Pancreas (tissue), 10 donors: ENCODE data around the gene INTS14. TPM values are rescaled to one million over a fixed set of nuclear protein-coding genes. Genes with fewer than 3 reads are reported as not detected.

Source experiments
- ATAC-seq, 4 donors: fragments of 200-7000 bp; cut with Tn5 transposase; one replicate each; pipeline versions ENCODE4 v1.8.0 to v1.9.1; 2020; ENCODE audit warnings: mild to moderate bottlenecking in 4 of 4, moderate library complexity in 4 of 4
- DNase-seq, 6 donors: peaks; one replicate each; pipeline ENCODE4 v3.0.0-alpha.2; 2020
- FAIRE-seq: peaks from 2 replicates; lab custom pipeline; 2012; peaks lifted over from hg19 to GRCh38; lab: Jason Lieb, UNC
- H3K27ac ChIP-seq, 4 donors: fragments of 200-600 bp; sonication (generic); 1 replicate in 3 of 4; 2 replicates in 1 of 4; pipeline versions ENCODE4 v1.5.0 to v1.8.0; 2020
- H3K27me3 ChIP-seq, 4 donors: fragments of 200-600 bp; one replicate each; pipeline ENCODE4 v1.8.0; 2021
- H3K36me3 ChIP-seq, 3 donors: fragments of 200-600 bp; sonication (generic) in 1 of 3; one replicate each; pipeline versions ENCODE4 v1.5.0 to v1.8.0; 2020 to 2021
- H3K4me1 ChIP-seq, 3 donors: fragments of 200-600 bp; one replicate each; pipeline ENCODE4 v1.8.0; 2021
- H3K4me3 ChIP-seq, 4 donors: fragments of 200-600 bp; sonication (generic) in 2 of 4; one replicate each; pipeline versions ENCODE4 v1.5.0 to v1.8.0; 2020 to 2021
- H3K9me3 ChIP-seq, 4 donors: fragments of 200-600 bp; one replicate each; pipeline ENCODE4 v1.8.0; 2021
- WGBS, 2 donors: extraction: QIAGEN DNeasy Blood & Tissue Kit; methylation state at CpG; one replicate each; pipeline ENCODE4 v1.1.7; 2013; 5-methylcytosine and 5-hydroxymethylcytosine counted together
- intact Hi-C, 3 donors: fragments of 100-400 bp; cut with DNase I; formaldehyde crosslinking; loops; one replicate each; pipeline versions ENCODE4 v1.11.1 to v1.14.2; 2022
- polyA plus RNA-seq, 2 donors: library from polyadenylated mRNA; stranded (reverse); fragments of 200-250 nt; gene quantifications; one replicate each; pipeline ENCODE4 v1.2.3, GENCODE V29; 2013
- total RNA-seq, 6 donors: library from RNA; stranded (reverse); fragmentation: NEBNext Ultra II Directional in 4 of 6; extraction: Animal tissue kit (Norgen Biotek cat#: 25700) in 4 of 6; gene quantifications; one replicate each; pipeline versions ENCODE4 v1.2.1 to v1.2.4, GENCODE V29; 2021 to 2023
- TF ChIP-seq, protein P1 (sequence below), 4 donors: fragments of 200-600 bp; sonication (generic) in 3 of 4; IDR thresholded peaks; one replicate each; pipeline versions ENCODE4 v1.5.0 to v1.8.0; 2021; ENCODE audit warnings: antibody characterized with exemption in 4 of 4
- donor health status: healthy with polysubstance abuse.
- donor health status: DM: no; HTN: no; CAD: no; lungs with moderate emphysema.
- donor health status: DM: no; HTN: no; CAD: no.
- donor health status: control.
- donor health status: control.
- donor health status: Bipolar disorder and iron deficiency.
- donor health status: DM: yes; HTN: yes; CAD: no.
- donor health status: DM: no; HTN: no; CAD: no.
- donor health status: DM: no; HTN: no; CAD: no.
- donor health status: DM: yes; HTN: yes; CAD: no.

Gene INTS14
- total and polyA plus RNA-seq, 8 donors: 11.0 to 25.0 (median 13.5) TPM

GRCh38 chr15:65633752-65634151 lies 22.8 kb upstream of the INTS14 start:
- DNase-seq: no peak
- no peak for ATAC-seq
- FAIRE-seq: no peak
- Histone ChIP-seq H3K9me3 (no peaks in the 10 kb centered on the region), H3K4me3 (no peak overlapping the region), H3K4me1 (no peaks in the 10 kb centered on the region), H3K27me3 (no peaks in the 10 kb centered on the region), H3K27ac (no peak overlapping the region), H3K36me3 (no peaks in the 10 kb centered on the region)
- WGBS, 2 donors: 85% methylated on average over 2 of the region's 2 CpGs
- intact Hi-C loops: loop anchor here in 1 of 3 donors (10.0 kb wide), 1 partner anchor 561 kb away; no protein-coding TSS in a partner anchor
- TF ChIP-seq, protein P1, sequence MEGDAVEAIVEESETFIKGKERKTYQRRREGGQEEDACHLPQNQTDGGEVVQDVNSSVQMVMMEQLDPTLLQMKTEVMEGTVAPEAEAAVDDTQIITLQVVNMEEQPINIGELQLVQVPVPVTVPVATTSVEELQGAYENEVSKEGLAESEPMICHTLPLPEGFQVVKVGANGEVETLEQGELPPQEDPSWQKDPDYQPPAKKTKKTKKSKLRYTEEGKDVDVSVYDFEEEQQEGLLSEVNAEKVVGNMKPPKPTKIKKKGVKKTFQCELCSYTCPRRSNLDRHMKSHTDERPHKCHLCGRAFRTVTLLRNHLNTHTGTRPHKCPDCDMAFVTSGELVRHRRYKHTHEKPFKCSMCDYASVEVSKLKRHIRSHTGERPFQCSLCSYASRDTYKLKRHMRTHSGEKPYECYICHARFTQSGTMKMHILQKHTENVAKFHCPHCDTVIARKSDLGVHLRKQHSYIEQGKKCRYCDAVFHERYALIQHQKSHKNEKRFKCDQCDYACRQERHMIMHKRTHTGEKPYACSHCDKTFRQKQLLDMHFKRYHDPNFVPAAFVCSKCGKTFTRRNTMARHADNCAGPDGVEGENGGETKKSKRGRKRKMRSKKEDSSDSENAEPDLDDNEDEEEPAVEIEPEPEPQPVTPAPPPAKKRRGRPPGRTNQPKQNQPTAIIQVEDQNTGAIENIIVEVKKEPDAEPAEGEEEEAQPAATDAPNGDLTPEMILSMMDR (IDR thresholded peaks at IDR 0.05): no peak

DNA sequence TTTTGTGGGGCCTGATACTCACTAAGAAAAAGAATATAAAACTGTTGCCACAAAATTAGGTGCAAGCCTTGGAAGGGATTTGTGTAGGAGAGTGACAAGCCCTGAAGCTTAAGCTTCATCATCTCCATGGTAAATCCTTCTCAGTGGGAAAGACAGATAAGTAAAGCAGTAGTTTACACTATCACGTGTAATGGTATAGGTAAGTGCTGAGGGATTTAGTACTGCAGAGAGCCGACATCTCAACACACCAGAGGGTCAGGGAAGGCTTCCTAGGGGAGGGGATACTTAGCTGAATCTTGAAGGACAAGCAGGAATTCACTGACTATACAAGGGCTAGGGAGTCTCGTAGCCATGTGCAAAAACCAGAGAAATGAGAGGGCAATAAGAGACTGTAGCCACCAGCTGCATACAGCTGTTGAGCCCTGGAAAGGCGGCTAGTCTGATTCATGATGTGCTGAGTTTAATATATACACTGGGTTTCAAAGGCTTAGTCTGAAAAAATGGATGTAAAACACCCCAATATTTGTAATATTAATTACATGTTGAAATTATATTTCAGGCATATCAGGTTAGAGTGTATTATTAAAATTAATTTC lies 21.9 kb upstream of the INTS14 start:
- no peak for ATAC-seq
- no peak for DNase-seq
- Histone ChIP-seq H3K27me3 (no peaks in the 10 kb centered on the region), H3K9me3 (no peaks in the 10 kb centered on the region), H3K4me1 (no peaks in the 10 kb centered on the region), H3K4me3 (no peak overlapping the region), H3K36me3 (no peaks in the 10 kb centered on the region), H3K27ac (no peak overlapping the region)
- no peak for FAIRE-seq
- intact Hi-C loops: loop anchor here in 1 of 3 donors (10.0 kb wide), 1 partner anchor 562 kb away; no protein-coding TSS in a partner anchor
- TF ChIP-seq, protein P1 (IDR thresholded peaks at IDR 0.05): no peak
- 68 to 77% methylated on average over 4 of the region's 4 CpGs for WGBS, 2 donors

- Histone ChIP-seq H3K27me3 (no peaks in the 10 kb centered on the region), H3K36me3 (no peaks in the 10 kb centered on the region), H3K27ac (no peak overlapping the region), H3K4me1 (no peaks in the 10 kb centered on the region), H3K4me3 (no peak overlapping the region), H3K9me3 (no peaks in the 10 kb centered on the region)
- DNase-seq (no peak), ATAC-seq (no peak), FAIRE-seq (no peak)
- intact Hi-C loops: loop anchor here in 1 of 3 donors (10.0 kb wide), 1 partner anchor 563 kb away; no protein-coding TSS in a partner anchor
- TF ChIP-seq, protein P1 (IDR thresholded peaks at IDR 0.05): no peak
- 96 to 98% methylated on average over 6 of the region's 6 CpGs for WGBS, 2 donors
Observed at GRCh38 chr15:65631503-65631902, 20.6 kb upstream of the INTS14 start.

DNA sequence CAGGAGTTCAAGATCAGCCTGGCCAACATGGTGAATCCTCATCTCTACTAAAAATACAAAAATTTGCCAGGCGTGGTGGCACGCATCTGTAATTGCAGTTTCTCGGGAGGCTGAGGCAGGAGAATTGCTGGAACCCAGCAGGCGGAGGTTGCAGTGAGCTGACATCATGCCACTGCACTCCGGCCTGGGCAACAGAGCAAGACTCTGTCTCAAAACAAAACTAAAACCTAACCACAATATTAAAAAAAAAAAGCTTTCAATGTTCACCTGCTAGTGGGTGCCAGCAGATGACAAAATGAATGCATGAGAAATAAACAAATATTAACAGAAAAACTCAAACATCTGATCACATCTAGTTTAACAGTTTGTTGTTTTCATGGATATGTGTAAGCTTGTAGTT lies 19.8 kb upstream of the INTS14 start:
- no peak for ATAC-seq
- intact Hi-C loops: loop anchor here in 1 of 3 donors (10.0 kb wide), 1 partner anchor 564 kb away; no protein-coding TSS in a partner anchor
- 93 to 97% methylated on average over 5 of the region's 5 CpGs for WGBS, 2 donors
- H3K9me3 ChIP-seq: no peaks in the 10 kb centered on the region
- H3K4me3 ChIP-seq: no peak overlapping the region
- no peaks in the 10 kb centered on the region for H3K36me3 ChIP-seq
- no peaks in the 10 kb centered on the region for H3K27me3 ChIP-seq
- H3K4me1 ChIP-seq: no peaks in the 10 kb centered on the region
- no peak overlapping the region for H3K27ac ChIP-seq
- no peak for DNase-seq
- TF ChIP-seq, protein P1 (IDR thresholded peaks at IDR 0.05): no peak
- no peak for FAIRE-seq

DNA sequence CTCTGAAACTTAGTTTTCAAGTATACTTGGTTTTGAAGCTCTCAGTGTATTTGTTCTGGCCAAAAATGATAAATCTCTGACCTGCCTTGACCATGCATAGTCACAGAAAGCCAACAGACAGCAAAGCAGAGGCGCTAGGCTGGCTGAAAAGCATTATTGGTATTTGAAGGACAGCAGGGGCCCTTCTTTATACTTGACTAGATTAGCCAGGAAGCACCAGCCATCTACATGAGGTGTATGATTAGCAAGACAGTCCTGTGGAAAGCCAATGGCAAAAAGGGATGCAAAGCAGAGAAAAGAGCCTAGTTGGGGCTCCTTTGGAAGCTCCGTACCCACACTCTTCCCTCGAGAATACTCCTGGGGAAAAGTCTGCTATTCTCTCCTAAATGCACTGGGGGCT lies 18.6 kb upstream of the INTS14 start:
- intact Hi-C loops: no loop called here
- FAIRE-seq: no peak
- TF ChIP-seq, protein P1 (IDR thresholded peaks at IDR 0.05): no peak
- Histone ChIP-seq H3K27me3 (no peaks in the 10 kb centered on the region), H3K9me3 (no peaks in the 10 kb centered on the region), H3K4me3 (no peak overlapping the region), H3K4me1 (no peaks in the 10 kb centered on the region), H3K27ac (no peak overlapping the region), H3K36me3 (no peaks in the 10 kb centered on the region)
- no peak for ATAC-seq
- DNase-seq: no peak
- 90 to 92% methylated on average over 3 of the region's 3 CpGs for WGBS, 2 donors
